GM23338 (cell line): ENCODE results near the gene HAL. TPM values are rescaled to one million over a fixed set of nuclear protein-coding genes. Genes with fewer than 3 reads are reported as not detected.

Experiments used
- ATAC-seq: fragments of 200-7000 bp; cut with Tn5 transposase; 3 replicates; pipeline ENCODE4 v1.9.1; 2020
- DNase-seq: peaks from one replicate; pipeline ENCODE4 v3.0.0-alpha.2; 2015; ENCODE audit warnings: low spot score
- H2AFZ ChIP-seq: fragments of 200-600 bp; sonication (generic); 2 replicates; pipeline ENCODE4 v1.8.0; 2016; ENCODE audit warnings: antibody characterized with exemption, mild to moderate bottlenecking, moderate library complexity
- H3F3A ChIP-seq: fragments of 200-600 bp; sonication (generic); replicated peaks from 2 replicates; pipeline ENCODE4 v1.8.0; 2017; ENCODE audit warnings: antibody characterized with exemption, mixed run types, low read depth
- H3K27ac ChIP-seq: fragments of 200-600 bp; sonication (generic); 2 replicates; pipeline ENCODE4 v1.6.1; 2016; ENCODE audit warnings: low read depth
- H3K27me3 ChIP-seq: fragments of 200-600 bp; sonication (generic); 2 replicates; pipeline ENCODE4 v1.8.0; 2016; ENCODE audit warnings: mild to moderate bottlenecking, mixed run types, moderate library complexity; ENCODE audit not compliant: insufficient read depth
- H3K36me3 ChIP-seq: fragments of 200-600 bp; sonication (generic); 2 replicates; pipeline ENCODE4 v1.8.0; 2016; ENCODE audit warnings: mild to moderate bottlenecking; ENCODE audit not compliant: insufficient read depth
- H3K4me1 ChIP-seq: fragments of 200-600 bp; sonication (generic); 2 replicates; pipeline ENCODE4 v1.8.0; 2016; ENCODE audit warnings: mild to moderate bottlenecking, moderate library complexity; ENCODE audit not compliant: insufficient read depth
- H3K4me2 ChIP-seq: fragments of 200-600 bp; sonication (generic); 2 replicates; pipeline ENCODE4 v1.7.1; 2017; ENCODE audit warnings: mixed run types
- H3K4me3 ChIP-seq: fragments of 200-600 bp; sonication (generic); 2 replicates; pipeline ENCODE4 v1.6.1; 2016; ENCODE audit warnings: mixed run types
- H3K79me2 ChIP-seq: fragments of 200-600 bp; sonication (generic); replicated peaks from 2 replicates; pipeline ENCODE4 v1.8.0; 2017; ENCODE audit warnings: mild to moderate bottlenecking; ENCODE audit not compliant: insufficient read depth
- H3K9me2 ChIP-seq: fragments of 200-600 bp; sonication (generic); 2 replicates; pipeline ENCODE4 v1.8.0; 2017; ENCODE audit not compliant: insufficient read depth
- H4K20me1 ChIP-seq: fragments of 200-600 bp; sonication (generic); replicated peaks from 2 replicates; pipeline ENCODE4 v1.8.0; 2017; ENCODE audit warnings: mild to moderate bottlenecking; ENCODE audit not compliant: insufficient read depth
- H3K27ac Mint-ChIP-seq: 2 replicates; pipeline ENCODE4 v1.8.0; 2020; ENCODE audit warnings: inconsistent platforms, mild to moderate bottlenecking, moderate library complexity, mixed read lengths
- H3K27me3 Mint-ChIP-seq: 3 replicates; pipeline ENCODE4 v1.8.0; 2022; ENCODE audit warnings: low read depth, mild to moderate bottlenecking, moderate library complexity, mixed read lengths, inconsistent platforms; ENCODE audit not compliant: insufficient read depth, poor library complexity
- H3K36me3 Mint-ChIP-seq: 3 replicates; pipeline ENCODE4 v1.8.0; 2021; ENCODE audit warnings: low read depth, mild to moderate bottlenecking, inconsistent platforms, moderate library complexity, mixed read lengths
- H3K4me1 Mint-ChIP-seq: 3 replicates; pipeline ENCODE4 v1.8.0; 2020; ENCODE audit warnings: mild to moderate bottlenecking, inconsistent platforms, mixed read lengths
- H3K4me3 Mint-ChIP-seq: 3 replicates; pipeline ENCODE4 v1.8.0; 2021; ENCODE audit warnings: moderate library complexity, mild to moderate bottlenecking, inconsistent platforms, mixed read lengths
- H3K9me3 Mint-ChIP-seq: 3 replicates; pipeline ENCODE4 v1.8.0; 2020; ENCODE audit warnings: moderate library complexity, mild to moderate bottlenecking, inconsistent platforms, mixed read lengths
- CREB1 ChIP-seq: fragments of 250-450 bp; sonication (Bioruptor Pico); IDR thresholded peaks from 2 replicates; pipeline ENCODE4 v1.5.0; 2020; ENCODE audit warnings: low read depth, mild to moderate bottlenecking, moderate library complexity
- ETS1 ChIP-seq: IDR thresholded peaks from 2 replicates; pipeline ENCODE4 v1.6.1; 2016; ENCODE audit warnings: antibody characterized with exemption
- EZH2 ChIP-seq: fragments of 200-600 bp; sonication (generic); IDR thresholded peaks from one replicate; pipeline ENCODE4 v1.8.0; 2017; ENCODE audit warnings: antibody characterized with exemption, mild to moderate bottlenecking, low read depth; ENCODE audit not compliant: unreplicated experiment
- EZH2phosphoT487 ChIP-seq: fragments of 200-600 bp; sonication (generic); IDR thresholded peaks from one replicate; pipeline ENCODE4 v1.8.1; 2018; ENCODE audit warnings: antibody characterized with exemption; ENCODE audit not compliant: unreplicated experiment
- JUNB ChIP-seq: IDR thresholded peaks from one replicate; pipeline ENCODE4 v1.6.1; 2016; ENCODE audit warnings: antibody characterized with exemption; ENCODE audit not compliant: unreplicated experiment
- NANOG ChIP-seq: IDR thresholded peaks from 2 replicates; pipeline ENCODE4 v1.6.1; 2016; ENCODE audit warnings: antibody characterized with exemption, borderline replicate concordance
- POLR2AphosphoS5 ChIP-seq: IDR thresholded peaks from 2 replicates; pipeline ENCODE4 v1.6.1; 2016; ENCODE audit warnings: antibody characterized with exemption, low read depth
- ZNF114 ChIP-seq: fragments of 250-450 bp; sonication (Bioruptor Pico); IDR thresholded peaks from 2 replicates; pipeline ENCODE4 v1.5.0; 2020; ENCODE audit warnings: mild to moderate bottlenecking, moderate library complexity
- ZNF331 ChIP-seq: fragments of 250-450 bp; sonication (Bioruptor Pico); IDR thresholded peaks from 2 replicates; pipeline ENCODE4 v1.5.0; 2020; ENCODE audit warnings: low read depth, mild to moderate bottlenecking, moderate library complexity
- ZNF462 ChIP-seq: fragments of 250-450 bp; sonication (Bioruptor Pico); IDR thresholded peaks from 2 replicates; pipeline ENCODE4 v1.5.0; 2020; ENCODE audit warnings: mild to moderate bottlenecking, moderate library complexity
- polyA plus RNA-seq: library from polyadenylated mRNA; unstranded; fragments of >200 nt; fragmentation: Nextera tagmentation; extraction: Ambion mirVana; gene quantifications from 2 replicates; pipeline ENCODE4 v1.2.1, GENCODE V29; 2016
- total RNA-seq: library from RNA; depleted of rRNA; stranded (reverse); fragments of >200 nt; shearing (Covaris generic); gene quantifications from 2 replicates; pipeline ENCODE4 v1.2.3, GENCODE V29; 2014
- TF ChIP-seq, protein P1 (sequence below), 2 experiments: fragments of 200-600 bp in 1 of 2; sonication (generic) in 1 of 2; conservative IDR thresholded peaks; 2 replicates each; pipeline versions ENCODE4 v1.5.1 to v1.6.1; 2016 to 2017; ENCODE audit warnings: antibody characterized with exemption in 2 of 2, low read depth in 2 of 2, mild to moderate bottlenecking in 2 of 2, moderate library complexity in 1 of 2
- TF ChIP-seq, protein P2 (sequence below): IDR thresholded peaks from one replicate; pipeline ENCODE4 v1.6.1; 2018; ENCODE audit warnings: antibody characterized with exemption; ENCODE audit not compliant: unreplicated experiment

Gene HAL
- total and polyA plus RNA-seq, 2 experiments from 2014 or later, result 0.17 to 0.24 TPM

- no peak overlapping the region for H3K27ac Mint-ChIP-seq
- H3K9me3 Mint-ChIP-seq, result no peaks in the 10 kb centered on the region
- peaks cover 57% of the 10 kb centered on the region for H3K36me3 Mint-ChIP-seq
- H3K27me3 Mint-ChIP-seq, result no peaks in the 10 kb centered on the region
- no peaks in the 10 kb centered on the region for H3F3A ChIP-seq
- H3K4me3 ChIP-seq, result no peak overlapping the region
- no peaks in the 10 kb centered on the region for H3K4me1 ChIP-seq
- H3K4me1 Mint-ChIP-seq, result no peaks in the 10 kb centered on the region
- no peaks in the 10 kb centered on the region for H3K9me2 ChIP-seq
- TF ChIP-seq, protein P1, sequence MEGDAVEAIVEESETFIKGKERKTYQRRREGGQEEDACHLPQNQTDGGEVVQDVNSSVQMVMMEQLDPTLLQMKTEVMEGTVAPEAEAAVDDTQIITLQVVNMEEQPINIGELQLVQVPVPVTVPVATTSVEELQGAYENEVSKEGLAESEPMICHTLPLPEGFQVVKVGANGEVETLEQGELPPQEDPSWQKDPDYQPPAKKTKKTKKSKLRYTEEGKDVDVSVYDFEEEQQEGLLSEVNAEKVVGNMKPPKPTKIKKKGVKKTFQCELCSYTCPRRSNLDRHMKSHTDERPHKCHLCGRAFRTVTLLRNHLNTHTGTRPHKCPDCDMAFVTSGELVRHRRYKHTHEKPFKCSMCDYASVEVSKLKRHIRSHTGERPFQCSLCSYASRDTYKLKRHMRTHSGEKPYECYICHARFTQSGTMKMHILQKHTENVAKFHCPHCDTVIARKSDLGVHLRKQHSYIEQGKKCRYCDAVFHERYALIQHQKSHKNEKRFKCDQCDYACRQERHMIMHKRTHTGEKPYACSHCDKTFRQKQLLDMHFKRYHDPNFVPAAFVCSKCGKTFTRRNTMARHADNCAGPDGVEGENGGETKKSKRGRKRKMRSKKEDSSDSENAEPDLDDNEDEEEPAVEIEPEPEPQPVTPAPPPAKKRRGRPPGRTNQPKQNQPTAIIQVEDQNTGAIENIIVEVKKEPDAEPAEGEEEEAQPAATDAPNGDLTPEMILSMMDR (conservative IDR thresholded peaks at IDR 0.05; ENCODE audit: low read depth in 2 of 2), result no peak
- TF ChIP-seq CREB1 (CRISPR knock-in tag) (no peak), EZH2phosphoT487 (no peak), NANOG (no peak), ZNF331 (CRISPR knock-in tag) (no peak), JUNB (no peak), POLR2AphosphoS5 (no peak), ZNF114 (CRISPR knock-in tag) (no peak), EZH2 (no peak), ZNF462 (CRISPR knock-in tag) (no peak), ETS1 (no peak)
- TF ChIP-seq, protein P2, sequence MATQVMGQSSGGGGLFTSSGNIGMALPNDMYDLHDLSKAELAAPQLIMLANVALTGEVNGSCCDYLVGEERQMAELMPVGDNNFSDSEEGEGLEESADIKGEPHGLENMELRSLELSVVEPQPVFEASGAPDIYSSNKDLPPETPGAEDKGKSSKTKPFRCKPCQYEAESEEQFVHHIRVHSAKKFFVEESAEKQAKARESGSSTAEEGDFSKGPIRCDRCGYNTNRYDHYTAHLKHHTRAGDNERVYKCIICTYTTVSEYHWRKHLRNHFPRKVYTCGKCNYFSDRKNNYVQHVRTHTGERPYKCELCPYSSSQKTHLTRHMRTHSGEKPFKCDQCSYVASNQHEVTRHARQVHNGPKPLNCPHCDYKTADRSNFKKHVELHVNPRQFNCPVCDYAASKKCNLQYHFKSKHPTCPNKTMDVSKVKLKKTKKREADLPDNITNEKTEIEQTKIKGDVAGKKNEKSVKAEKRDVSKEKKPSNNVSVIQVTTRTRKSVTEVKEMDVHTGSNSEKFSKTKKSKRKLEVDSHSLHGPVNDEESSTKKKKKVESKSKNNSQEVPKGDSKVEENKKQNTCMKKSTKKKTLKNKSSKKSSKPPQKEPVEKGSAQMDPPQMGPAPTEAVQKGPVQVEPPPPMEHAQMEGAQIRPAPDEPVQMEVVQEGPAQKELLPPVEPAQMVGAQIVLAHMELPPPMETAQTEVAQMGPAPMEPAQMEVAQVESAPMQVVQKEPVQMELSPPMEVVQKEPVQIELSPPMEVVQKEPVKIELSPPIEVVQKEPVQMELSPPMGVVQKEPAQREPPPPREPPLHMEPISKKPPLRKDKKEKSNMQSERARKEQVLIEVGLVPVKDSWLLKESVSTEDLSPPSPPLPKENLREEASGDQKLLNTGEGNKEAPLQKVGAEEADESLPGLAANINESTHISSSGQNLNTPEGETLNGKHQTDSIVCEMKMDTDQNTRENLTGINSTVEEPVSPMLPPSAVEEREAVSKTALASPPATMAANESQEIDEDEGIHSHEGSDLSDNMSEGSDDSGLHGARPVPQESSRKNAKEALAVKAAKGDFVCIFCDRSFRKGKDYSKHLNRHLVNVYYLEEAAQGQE, result no peak
- no peak overlapping the region for H2AFZ ChIP-seq
- no peak overlapping the region for H3K4me3 Mint-ChIP-seq
- H3K27me3 ChIP-seq, result no peaks in the 10 kb centered on the region
- no peak overlapping the region for H3K4me2 ChIP-seq
- peaks cover 15% of the 10 kb centered on the region for H3K79me2 ChIP-seq
- no peak for ATAC-seq
- H3K36me3 ChIP-seq, result peaks cover 37% of the 10 kb centered on the region
- no peak overlapping the region for H3K27ac ChIP-seq
- no peak for DNase-seq
- peaks cover 5% of the 10 kb centered on the region; the same call in 1 of the 2 replicates for H4K20me1 ChIP-seq
These were observed 29.4 kb upstream of the HAL start for GRCh38 chr12:96025518-96025917.
